HG03135 (cell line): ENCODE measurements around the gene TM7SF2.

Experiments used
- ATAC-seq: cut with Tn5 transposase; IDR thresholded peaks from one replicate; pipeline ENCODE4 v1.9.1; 2021; ENCODE audit warnings: mild to moderate bottlenecking, moderate library complexity; ENCODE audit not compliant: unreplicated experiment

Gene TM7SF2

DNA sequence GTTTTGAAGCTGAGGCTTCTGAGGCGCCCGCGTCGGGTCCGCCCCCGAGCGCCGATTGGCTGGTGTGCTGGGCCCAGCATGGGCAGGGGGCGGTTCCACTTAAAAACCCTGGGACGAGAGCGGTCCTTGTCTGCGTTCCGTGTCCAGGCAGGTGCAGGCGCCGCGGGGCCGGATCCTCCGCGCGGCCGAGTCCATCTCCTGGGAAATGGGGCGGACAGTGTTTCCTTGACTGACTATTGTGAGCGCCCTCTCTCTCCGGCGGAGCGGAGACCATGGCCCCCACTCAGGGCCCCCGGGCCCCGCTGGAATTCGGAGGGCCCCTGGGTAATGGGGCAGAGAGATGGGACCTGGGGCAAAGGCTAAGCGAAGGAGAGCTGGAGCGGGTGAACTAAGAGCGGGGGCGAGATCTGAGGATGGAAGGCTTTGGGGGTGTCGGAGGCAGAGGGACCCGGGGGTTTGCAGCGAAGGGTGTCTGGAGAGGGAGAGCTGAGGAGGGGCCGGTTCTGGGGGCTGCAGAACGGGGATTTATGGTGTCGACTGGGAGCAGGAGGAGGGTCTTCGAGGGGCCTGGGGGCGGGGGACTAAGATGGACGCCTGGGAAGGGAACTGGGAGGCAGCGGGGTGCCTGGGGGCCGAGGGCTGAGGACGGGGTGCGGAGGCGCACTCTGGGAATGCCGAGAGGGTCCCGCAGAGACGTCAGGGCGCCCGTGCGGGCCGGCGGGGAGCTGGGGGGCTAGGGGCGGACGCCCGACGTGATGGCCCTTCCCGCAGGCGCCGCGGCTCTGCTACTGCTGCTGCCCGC lies at the start of gene TM7SF2:
Gene TM7SF2 (plus strand): TSS at position 129 of the 802 bp plus-strand sequence. CDS start 144 bp downstream, at position 273.
- peak; percentile 57 for ATAC-seq

DNA sequence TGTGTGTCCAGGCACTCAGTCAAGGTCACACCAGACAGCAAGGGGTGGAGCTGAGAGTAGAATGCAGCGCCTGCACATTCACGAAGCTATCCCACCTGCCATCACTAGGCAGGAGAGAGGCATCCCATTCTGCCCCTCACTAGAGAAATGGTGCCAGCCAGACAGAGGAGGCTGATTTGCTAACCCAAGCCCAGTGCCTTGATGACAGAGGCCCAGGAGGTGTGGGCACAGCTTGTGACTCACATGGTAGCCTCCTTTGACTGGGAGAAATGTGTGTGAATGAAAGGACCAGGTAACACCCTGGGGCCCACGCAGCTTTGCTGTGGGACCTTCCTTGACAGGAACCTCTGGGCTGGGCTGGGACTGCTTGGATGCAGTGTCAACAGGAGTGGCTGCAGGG lies 48.1 kb upstream of the TM7SF2 start:
- ATAC-seq: no peak

DNA sequence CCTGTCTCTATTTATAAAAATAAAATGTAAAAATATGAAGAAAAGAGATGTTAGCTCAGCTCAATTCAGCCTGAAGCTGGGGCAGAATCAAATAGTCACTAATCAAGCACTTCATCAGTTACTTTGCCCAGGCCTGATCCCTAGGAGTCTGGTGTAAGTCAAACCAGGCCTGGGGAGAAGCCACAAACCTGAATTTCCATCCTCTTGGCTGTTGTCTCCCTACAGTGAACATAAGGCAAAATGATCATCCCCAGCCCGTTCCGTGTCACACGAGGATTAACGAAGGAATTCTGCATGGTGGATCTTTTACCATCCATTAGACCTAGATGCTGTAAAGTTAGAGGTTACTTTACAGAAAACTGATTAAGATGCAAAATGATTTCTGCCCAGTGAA lies 46.8 kb upstream of the TM7SF2 start:
- ATAC-seq: no peak

DNA sequence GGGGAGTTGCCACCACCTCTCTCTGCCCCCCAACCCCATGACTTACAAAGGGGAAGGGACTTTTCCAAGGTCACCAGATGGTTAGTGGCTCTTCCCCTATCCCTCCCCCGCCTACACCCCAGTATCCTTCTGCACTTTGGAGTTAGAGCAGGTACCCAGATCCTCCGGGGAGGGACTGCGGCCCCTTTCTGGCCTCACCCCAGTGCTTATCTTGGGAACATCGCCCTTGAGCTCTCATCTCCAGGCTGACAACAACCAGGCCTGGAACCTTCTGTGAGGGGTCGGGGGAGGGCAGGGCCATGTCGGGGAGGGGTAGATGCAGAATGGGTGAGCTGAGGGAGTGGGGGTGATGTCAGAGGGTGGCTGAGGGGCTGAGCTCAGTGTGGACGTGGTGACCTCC lies 45.8 kb upstream of the TM7SF2 start:
- no peak for ATAC-seq

DNA sequence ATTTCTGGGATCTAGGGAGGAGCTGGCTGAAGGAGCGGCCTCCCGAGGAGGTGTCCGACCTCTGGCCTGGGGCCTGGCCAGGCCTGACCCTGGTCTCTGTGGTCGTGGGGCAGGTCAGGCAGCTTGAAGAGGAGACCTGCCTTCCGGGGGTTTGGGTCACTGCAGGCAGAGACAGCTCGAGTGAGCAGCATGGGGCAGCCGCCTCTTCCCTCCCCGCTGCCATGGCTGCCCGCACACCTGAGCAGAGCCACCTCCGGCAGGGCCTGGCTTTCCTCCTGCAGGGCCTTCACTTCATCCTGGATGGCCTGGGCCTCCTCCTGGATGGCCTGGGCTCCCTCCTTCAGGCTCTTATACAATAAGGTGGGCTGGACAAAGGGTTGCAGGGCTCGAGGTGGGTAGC lies 45.4 kb upstream of the TM7SF2 start:
- no peak for ATAC-seq

DNA sequence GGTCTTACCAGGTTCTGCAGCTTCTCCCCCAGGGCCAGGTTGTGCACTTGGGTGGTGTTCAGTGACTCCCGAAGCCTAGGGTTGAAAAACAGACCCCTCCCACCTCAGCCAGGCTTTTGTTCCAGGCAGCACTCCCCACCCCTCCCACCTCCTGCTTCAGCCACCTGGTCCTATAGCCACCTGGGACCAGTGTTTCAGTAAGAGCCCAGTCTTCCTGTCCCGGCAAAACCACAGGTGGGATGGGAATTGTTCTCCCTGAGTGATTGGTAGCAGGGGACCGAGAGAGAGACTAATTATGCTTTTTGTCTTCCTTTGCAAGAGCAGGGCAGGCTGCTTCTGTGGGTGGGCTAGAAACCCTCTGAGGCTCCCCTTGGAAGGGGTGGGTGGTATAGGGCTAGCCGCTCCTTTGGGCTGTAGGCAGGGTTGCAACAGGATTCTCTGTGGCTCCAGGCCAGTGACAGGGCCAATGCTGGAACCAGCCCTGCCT lies 44.8 kb upstream of the TM7SF2 start:
- ATAC-seq: no peak

DNA sequence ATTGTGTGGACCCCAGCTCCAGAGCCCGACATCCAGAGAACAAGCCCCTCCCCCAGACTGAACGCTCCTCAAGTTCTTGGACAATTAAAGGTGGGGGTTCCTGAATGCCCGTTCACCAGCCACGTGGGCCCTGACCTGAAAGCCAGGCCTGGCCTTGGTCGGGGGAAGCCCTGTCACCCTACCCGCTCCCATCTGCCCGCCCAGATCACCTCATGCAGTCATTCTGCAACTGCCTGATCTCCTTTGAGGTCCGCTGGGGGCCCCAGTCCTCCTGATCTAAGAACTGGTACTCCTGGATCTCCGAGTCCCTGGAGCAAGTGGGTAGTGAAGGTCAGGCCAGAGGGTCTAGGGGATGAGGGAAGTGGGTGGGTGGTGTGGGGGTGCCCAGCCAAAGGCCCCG lies 44.2 kb upstream of the TM7SF2 start:
- ATAC-seq: no peak

DNA sequence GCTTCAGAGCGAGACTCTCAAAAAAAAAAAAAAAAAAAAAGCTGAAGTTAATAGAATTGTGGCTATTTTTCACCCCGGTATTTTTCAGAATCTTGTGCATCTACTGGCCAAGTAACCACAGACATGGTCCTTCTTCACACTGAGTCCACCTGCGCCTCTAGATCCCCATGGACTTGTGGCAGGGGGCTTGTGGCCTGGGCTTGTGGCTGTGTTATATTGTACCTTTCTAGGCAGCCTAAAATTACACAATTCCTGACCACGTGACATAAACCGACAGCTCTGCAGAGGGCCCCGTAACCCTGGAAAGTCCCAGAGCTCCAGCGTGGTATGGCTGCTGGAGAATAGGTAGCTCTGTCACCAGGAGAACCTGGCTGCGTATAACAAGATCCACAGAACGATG lies 42.5 kb upstream of the TM7SF2 start:
- ATAC-seq: no peak

DNA sequence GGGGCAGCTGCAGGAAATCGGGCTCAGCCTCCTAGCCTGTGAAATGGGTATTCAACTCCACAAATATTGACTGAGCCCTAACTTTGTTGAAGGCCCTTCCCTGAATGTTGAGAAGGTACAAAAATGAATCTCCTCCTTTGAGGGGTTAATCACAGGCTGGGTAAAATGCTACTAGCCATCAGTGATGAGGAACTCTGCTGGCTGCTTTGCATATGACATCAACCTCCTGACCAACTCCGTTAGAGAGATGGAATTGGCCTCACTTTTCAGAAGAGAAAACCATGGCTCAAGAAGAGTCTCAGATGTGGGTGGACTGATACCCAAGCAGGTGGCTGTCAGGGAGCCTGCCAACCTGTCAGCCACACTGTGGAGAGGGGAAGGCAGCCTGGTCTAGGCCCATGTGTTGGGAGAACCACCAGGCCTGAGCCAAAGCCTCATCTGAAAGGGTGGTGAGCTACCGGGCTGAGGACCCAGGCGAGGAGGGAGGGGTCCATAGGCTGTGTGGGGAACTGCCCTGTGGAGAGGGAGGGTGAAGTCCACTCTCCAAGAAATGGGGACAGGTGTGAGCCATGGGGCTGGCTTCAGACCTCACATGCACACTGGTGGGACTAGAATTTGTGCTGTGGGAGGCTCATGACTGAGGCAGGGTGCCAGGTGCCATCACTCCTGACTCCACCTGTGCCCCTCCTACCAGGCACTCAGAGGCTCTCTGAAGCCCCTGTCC lies 39.6 kb upstream of the TM7SF2 start:
- ATAC-seq: no peak

DNA sequence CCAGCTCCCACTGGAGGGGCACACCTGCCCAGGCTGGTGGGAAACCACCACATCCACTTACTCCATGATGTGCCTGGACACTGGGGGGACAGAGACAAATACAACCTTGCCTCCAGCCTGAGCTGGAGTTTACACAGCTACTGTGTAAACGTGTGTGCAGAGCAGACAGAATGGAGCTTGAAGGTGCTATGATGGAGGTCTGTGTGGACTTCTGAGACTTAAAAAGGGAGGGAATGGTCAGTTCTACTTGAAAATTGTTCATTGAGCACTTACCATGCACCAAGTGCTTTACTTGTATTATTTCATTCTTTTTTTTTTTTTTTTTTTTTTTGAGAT lies 39.1 kb upstream of the TM7SF2 start:
- no peak for ATAC-seq

DNA sequence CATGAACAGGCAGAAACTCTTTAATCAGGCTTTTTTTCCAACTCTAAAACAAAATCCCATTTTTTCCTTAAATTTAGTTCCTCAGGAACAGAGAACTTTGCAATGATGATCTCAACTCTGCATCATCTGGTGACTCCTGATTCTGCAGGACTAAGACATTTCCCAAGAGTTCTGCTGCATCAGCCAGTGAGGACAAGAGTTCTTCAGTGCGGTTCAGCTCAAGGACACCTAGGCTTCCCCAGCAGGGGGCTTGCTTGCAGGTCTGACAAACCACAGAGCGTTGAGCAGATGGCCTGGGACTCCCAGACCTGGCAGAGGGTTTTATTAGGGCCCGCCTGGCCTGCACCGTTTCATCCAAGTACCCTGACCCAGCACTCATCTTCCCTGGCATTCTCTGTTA lies 34.2 kb upstream of the TM7SF2 start:
- no peak for ATAC-seq

DNA sequence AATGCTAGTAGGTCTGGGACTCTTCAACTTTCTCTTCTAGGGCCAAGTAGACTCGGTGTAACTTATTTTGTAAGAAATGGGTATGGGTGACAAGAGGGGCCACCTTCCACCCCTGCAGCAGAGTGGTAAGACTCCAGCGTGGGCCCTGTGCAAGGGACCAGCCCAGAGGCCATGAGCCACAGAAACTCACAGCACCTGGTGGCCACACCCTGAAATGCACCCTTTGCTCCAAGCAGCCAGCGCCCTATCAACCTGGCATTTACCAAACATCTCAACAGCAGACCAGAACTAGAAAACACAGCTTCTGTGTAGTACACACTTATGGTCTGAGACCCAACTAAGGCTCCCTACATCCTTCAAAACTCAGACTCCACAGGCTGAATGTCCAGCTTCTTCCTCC lies 33.5 kb upstream of the TM7SF2 start:
- ATAC-seq: no peak

DNA sequence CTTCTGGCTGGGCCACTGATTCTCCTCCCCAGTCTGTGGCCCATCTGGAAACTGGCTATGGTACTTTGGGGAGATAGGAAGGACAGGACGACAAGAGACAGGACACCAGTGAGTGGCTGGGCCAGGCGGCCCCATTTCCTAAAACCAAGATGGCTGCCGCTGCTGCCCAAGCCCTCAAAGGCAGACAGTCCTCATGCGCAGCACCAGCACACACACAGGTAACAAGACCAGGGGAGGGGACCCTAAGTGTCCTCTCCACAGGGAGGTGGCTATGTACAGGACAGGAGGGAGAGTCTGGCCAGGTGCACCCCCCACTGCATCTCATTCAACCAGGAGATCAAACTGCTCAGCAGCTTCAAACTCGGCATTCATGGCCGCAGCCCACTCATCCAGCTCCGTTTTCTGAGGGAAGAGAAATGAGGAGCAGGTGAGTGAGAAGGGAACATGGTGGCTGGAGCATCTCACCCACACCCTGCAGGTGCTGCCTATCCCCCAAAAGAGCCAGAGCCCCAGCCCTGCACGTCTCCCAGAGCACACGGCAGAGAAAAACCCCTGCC lies 32.8 kb upstream of the TM7SF2 start:
- ATAC-seq: no peak

DNA sequence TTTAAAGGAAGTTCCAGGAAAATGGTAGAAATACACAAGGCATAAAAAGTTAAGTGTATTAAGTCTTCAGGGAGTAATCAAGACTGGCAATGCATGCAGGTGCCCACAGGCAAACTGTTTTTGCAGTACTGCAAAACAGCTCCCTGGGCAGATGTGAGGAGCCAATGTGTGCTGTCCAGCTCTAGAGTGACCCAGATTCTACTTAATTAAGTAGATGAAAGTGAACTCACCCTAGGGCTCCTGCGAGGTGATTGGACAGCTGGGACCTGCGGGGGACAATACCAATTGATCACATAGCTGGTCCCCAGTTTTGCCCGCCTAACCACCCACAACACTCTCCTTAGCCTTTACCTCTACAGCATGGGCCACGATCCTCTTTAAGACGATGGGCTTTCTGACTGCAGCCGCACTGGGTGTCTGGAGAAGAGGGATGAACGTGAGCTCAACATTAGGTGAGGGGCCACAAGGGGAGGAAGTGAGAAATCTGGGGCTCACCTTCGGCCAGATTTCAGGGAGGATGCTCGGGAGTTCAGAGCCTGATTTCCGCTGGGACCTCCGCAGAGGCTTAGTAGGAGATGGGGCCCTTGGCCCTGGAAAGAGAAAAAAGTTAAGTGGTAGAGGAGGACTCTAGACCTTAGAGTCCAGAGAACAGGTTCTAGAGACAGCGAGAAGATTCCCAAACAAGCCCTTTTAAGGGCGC lies 28.4 kb upstream of the TM7SF2 start:
- peak; percentile 13 for ATAC-seq

DNA sequence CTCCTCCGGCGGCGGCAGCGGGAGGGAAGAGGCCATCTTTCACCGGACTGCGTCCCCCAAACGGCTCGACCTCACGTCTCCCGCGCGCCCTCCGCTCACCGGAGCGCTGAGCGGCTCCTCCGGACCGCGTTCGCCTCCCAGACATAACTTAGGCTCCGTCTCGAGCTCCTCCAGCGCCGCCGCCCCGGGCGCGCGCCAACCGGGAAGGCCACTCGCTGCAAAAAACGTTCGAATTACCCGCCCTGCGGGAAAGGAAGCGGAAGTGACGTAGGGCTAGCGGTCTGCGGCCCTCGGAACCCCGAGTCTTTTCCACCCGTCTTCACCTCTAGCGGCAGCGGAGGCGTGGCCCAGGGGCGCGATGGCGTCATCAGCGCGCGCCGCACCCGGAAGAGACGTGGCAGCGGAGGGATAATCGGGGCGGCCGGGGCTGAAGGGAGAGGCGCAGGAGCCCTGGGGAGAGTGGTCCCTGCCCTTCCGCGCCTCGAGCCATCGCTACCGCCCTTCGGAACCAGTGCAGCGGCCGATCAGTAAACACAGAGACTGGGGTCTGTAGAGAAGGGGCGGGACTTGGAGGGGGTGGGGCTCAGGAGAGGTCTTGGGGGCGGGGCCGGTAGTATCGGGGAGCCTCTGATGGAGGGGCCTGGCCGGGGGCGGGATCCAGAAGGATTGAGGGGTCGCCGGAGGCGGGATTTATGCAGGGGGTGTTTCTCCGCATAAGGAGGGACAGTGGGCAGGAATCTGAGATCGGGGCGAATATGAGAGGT lies 27.7 kb upstream of the TM7SF2 start, which contains the start of the genes CDCA5 and ZFPL1:
Gene CDCA5 (minus strand): TSS at position 207 of the 764 bp plus-strand sequence. CDS start 62 bp downstream, at position 145.
Gene ZFPL1 (plus strand): TSS at position 389 of the 764 bp plus-strand sequence. CDS start 477 bp downstream, outside the sequence.
- ATAC-seq: peak; percentile 79

DNA sequence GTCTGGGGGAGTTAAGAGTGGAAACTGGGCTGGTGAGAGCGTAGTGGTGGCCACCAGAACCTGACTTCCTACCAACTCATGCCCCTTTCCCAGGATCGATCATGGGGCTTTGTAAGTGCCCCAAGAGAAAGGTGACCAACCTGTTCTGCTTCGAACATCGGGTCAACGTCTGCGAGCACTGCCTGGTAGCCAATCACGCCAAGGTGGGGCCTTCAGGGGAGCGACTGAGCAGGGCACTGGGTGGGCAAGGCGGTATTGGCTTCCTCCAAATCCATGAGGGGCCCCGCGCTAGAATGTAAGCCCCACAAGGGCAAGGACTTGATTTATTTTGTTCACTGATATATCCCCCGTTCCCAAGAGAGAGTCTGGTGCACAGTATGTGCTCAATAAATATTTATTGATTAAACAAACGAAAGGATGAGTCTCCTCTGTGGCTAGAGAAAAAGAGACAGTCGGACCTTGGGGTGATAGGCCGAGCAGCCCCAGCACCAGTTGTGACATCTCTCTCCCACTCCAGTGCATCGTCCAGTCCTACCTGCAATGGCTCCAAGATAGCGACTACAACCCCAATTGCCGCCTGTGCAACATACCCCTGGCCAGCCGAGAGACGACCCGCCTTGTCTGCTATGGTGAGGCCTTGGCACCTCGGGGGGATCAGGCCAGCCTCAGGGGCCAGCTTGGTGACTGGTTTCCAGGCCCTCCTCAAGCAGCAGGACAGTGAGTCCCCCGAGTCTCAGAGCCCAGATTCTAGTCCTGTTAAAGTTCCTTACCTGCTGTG lies 26.9 kb upstream of the TM7SF2 start:
- ATAC-seq: peak; percentile 3

DNA sequence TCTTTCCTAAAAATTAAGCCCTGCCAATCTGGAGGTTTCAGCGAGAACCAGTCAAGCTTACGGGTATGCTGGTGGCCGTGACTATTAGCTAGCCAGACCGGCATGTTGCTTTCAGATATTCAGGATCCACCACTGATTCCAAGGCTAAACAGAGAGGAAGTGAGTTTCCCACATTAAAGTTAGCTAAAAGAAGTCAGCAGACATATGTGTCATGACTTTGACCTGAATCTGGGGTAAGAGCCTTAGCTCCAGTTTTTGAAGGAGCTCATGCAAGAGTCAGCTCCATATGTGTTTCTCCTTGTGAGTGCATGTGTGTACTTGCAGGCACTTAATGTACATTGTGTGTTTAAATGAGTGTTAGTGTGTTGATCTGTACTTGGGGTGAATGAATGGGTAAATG lies 26.2 kb upstream of the TM7SF2 start:
- ATAC-seq: no peak

DNA sequence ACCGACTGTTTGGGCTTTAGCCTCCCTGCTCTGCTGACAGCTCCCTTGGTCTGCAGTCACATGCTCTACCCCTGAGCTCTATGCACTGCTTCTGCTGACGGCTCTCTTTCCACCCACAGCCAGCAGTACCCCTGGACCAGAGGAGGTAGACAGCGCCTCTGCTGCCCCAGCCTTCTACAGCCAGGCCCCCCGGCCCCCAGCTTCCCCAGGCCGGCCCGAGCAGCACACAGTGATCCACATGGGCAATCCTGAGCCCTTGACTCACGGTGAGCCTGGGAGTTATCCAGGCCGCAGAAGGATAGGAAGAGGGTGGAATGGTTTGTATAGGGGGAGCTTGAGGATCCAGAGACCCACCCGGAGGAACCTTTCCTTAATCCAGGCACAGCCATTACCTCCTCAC lies 24.9 kb upstream of the TM7SF2 start:
- ATAC-seq: no peak

DNA sequence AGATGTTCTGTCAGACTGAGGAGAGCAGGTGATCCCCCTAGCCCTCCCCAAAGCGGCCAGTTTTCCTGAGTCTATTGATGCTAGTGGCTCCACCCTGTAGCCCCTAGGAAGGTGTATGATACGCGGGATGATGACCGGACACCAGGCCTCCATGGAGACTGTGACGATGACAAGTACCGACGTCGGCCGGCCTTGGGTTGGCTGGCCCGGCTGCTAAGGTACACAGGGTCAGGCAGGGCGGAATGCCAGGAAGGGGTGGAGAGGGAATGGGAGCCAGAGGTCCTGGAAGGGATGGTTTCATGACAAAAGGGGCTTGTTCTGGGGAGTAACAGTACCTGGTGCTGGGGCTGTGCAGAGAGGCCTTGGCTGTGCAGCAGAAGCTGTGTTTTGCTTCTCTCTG lies 24.5 kb upstream of the TM7SF2 start:
- no peak for ATAC-seq

DNA sequence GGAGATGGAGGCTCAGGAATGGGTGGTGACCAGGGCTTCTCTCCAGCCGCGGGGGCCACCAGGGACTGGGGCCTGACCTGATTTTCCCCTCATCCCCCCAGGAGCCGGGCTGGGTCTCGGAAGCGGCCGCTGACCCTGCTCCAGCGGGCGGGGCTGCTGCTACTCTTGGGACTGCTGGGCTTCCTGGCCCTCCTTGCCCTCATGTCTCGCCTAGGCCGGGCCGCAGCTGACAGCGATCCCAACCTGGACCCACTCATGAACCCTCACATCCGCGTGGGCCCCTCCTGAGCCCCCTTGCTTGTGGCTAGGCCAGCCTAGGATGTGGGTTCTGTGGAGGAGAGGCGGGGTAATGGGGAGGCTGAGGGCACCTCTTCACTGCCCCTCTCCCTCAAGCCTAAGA lies 23.8 kb upstream of the TM7SF2 start:
- ATAC-seq: no peak
